Stimulated activated naive B cell treated with anti-CD40 and anti-IgM and Interleukin-4, amounts not matched to agents 10 μg/mL and 1 μg/mL and 100 μg/mL, for 72 hours (primary cell): Measurements from ENCODE around the gene ANXA11.

Source experiments
- ATAC-seq, 2 donors: fragments of 150-1000 bp; cut with Tn5 transposase; replicated peaks; 2 replicates each; pipeline ENCODE4 v1.10.0; 2021; ENCODE audit warnings: moderate library complexity in 1 of 2
- DNase-seq: peaks from one replicate; pipeline ENCODE4 v3.0.0; 2021
- H3K27ac Mint-ChIP-seq: one replicate; pipeline ENCODE4 v1.8.0; 2022; ENCODE audit warnings: mild to moderate bottlenecking, mixed read lengths
- H3K27me3 Mint-ChIP-seq, 2 donors: one replicate each; pipeline ENCODE4 v1.8.0; 2022; ENCODE audit warnings: mixed read lengths in 2 of 2
- H3K36me3 Mint-ChIP-seq, 2 donors: one replicate each; pipeline ENCODE4 v1.8.0; 2022; ENCODE audit warnings: mixed read lengths in 2 of 2, mild to moderate bottlenecking in 1 of 2
- H3K4me1 Mint-ChIP-seq, 2 donors: one replicate each; pipeline ENCODE4 v1.8.0; 2022; ENCODE audit warnings: mixed read lengths in 2 of 2, mild to moderate bottlenecking in 1 of 2
- H3K4me3 Mint-ChIP-seq, 2 donors: one replicate each; pipeline ENCODE4 v1.8.0; 2022; ENCODE audit warnings: mild to moderate bottlenecking in 2 of 2, mixed read lengths in 2 of 2, moderate library complexity in 1 of 2
- H3K9me3 Mint-ChIP-seq, 2 donors: one replicate each; pipeline ENCODE4 v1.8.0; 2022; ENCODE audit warnings: mixed read lengths in 2 of 2, mild to moderate bottlenecking in 1 of 2

The ANXA11 gene

DNA sequence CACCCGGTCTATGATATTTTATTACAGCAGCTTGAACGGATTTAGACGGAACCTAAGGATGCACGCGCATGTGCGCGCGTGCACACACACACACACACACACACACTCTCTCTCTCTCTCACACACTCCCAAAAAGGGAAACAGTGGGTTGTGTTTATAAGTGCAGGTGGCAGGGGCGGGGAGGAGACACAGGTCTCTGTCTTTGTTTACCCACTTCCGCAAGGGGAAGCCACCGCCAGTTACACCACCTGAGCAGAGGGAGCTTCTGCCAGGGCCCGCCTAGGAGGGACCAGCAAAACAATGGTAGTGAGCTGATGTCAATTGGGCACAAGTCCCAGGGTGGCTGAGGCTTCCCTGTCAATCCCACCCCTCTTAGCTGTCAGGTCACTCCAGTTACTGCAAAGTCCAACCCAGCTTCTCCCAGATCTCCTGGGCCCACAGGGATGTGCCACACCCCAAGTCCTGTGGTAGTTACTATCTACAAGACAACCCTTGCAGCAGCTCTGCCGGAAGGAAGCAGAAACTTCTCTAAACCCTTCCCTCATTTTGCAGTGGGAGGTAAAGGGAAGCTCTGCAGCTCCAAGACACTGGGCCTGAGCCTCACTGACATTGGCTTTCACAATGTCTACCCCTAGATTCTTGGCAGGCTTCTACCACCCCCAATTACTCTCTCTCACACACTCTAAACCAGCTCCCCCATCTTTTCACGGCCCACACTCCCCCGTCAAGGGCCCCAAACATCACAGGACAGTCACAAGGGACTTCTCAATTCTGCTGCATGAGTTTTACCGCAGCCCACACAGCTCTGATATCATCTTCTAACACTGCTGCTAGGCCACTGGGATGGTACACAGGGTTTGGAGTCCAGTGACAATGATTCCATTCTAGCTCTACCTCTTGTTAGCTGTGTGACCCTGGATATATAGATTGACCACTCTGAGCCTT, 17.6 kb downstream of the ANXA11 start:
- DNase-seq (peak; percentile 58), ATAC-seq (peak; percentile 91 to 93)
- Mint-ChIP-seq H3K4me1 (peaks cover 47 to 81% of the 10 kb centered on the region in 2 donors), H3K27me3 (no peaks in the 10 kb centered on the region), H3K4me3 (peak overlapping the region; percentile 50 to 60), H3K27ac (peak overlapping the region; percentile 87), H3K36me3 (peaks cover 29 to 44% of the 10 kb centered on the region in 2 donors), H3K9me3 (peaks cover 0 to 6% of the 10 kb centered on the region in 2 donors)

DNA sequence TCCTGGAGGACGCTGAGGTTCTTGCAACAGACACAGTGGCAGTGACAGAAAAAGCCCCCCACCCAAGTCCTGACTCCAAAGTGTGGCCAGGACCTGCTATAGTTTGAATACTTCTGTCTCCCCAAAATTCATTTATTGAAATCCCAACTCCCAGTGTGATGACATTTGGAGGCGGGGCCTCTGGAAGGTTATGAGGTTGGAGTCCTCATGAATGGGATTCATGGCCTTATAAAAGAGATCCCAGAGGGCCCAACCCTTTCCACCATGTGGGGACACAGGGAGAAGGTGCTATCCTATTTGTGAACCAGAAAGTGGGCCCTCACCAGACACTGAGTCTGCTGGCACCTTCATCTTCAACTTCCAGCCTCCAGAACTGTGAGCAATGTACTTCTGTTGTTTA, 18.3 kb downstream of the ANXA11 start:
- DNase-seq (no peak), ATAC-seq (no peak)
- H3K9me3 Mint-ChIP-seq = peaks cover 0 to 2% of the 10 kb centered on the region in 2 donors
- H3K4me3 Mint-ChIP-seq = peak overlapping the region; percentile 50 to 60
- H3K4me1 Mint-ChIP-seq = peaks cover 44 to 78% of the 10 kb centered on the region in 2 donors
- H3K27ac Mint-ChIP-seq = peak overlapping the region; percentile 87
- no peaks in the 10 kb centered on the region for H3K27me3 Mint-ChIP-seq
- peaks cover 24 to 40% of the 10 kb centered on the region in 2 donors for H3K36me3 Mint-ChIP-seq

DNA sequence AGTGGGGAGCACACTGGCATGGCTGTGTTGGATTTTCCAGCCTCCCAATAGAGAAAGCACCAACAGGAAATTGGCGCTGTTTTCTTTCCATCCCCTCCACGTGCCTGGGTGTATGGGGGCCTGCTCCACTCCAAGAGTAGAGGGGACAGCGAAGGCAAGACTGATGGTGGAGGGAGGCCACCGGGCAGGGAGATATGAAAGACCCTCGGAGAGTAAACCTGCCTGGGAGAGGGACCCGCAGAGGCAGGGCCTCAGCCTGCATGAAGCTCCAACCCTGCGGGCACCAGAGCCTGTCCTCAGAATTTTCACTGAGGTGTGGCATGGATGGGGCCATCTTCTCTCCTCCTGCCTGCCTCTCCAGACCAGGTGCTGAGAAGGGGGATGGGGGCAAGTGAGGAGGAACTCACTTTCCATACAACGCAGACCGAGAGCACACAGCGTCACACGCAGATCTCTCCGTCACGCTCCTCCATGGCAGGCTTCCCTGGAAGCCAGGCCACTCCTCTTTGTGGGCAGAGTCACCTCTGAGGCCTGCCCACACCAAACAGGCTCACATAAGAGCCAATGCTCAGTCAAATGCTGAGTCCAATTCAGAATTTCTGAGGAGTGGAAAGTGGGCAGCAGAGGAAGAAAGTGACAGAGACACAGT, 18.8 kb downstream of the ANXA11 start:
- DNase-seq (no peak), ATAC-seq (peak; percentile 18 to 44)
- H3K4me3 Mint-ChIP-seq = peak overlapping the region in 1 of 2 donors; percentile 44
- peaks cover 20 to 39% of the 10 kb centered on the region in 2 donors for H3K36me3 Mint-ChIP-seq
- no peaks in the 10 kb centered on the region for H3K9me3 Mint-ChIP-seq
- H3K27ac Mint-ChIP-seq = peak overlapping the region; percentile 51
- H3K27me3 Mint-ChIP-seq = no peaks in the 10 kb centered on the region
- peaks cover 40 to 78% of the 10 kb centered on the region in 2 donors for H3K4me1 Mint-ChIP-seq

DNA sequence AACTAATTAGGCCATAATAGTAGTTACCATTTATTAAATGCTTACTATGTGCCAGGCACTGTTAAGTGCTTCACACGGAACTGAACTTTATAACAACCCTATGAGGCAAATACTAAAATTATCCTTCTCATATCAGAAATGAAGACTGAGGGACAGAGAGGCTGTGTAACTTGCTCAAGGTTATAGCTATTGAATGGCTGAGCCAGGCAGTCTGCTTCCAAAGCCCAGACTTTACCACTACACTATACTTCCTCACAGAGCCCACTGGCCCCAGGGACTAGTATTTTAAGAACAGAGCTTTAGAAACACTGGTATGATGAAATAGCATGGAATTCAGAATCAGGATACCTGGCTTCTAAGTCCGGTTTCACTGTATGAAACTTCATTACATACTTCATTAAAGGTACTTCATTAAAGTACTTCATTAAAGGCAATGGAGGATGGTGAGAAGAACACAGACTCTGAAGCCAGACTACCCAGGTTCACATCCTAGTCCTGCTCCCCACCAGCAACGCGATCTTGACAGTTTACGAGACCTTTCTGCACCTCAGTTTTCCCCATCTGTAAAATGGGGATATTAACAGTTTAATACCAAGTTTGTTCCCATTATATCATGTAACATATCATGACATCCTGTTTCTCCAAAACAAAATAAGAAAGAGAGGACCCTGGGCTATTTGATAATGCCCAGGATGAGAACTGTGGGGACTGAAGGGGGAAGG, 19.6 kb downstream of the ANXA11 start:
- no peak for ATAC-seq
- Mint-ChIP-seq H3K9me3 (no peaks in the 10 kb centered on the region), H3K4me1 (peaks cover 37 to 75% of the 10 kb centered on the region in 2 donors), H3K27ac (no peak overlapping the region), H3K27me3 (no peaks in the 10 kb centered on the region), H3K4me3 (no peak overlapping the region), H3K36me3 (peaks cover 19 to 39% of the 10 kb centered on the region in 2 donors)
- DNase-seq = no peak

DNA sequence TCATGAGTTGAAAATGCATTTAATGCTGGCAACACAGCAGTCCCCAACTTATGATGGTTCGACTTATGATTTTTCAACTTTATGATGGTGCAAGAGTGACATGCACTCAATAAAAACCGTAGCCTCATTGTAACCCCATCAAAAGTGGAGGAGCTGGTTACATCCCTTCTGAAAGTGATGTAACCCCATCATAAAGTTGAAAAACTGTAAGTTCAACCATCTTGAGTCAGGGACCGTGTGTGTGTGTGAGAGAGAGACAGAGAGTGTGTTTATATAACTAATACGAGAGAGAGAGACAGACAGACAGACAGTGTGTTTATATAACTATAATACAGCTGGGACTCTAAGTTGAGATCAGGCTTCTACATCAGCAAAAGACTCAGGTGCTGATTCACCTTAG, 21.0 kb downstream of the ANXA11 start:
- H3K4me3 Mint-ChIP-seq = no peak overlapping the region
- H3K27me3 Mint-ChIP-seq = no peaks in the 10 kb centered on the region
- no peak for DNase-seq
- no peaks in the 10 kb centered on the region for H3K9me3 Mint-ChIP-seq
- H3K36me3 Mint-ChIP-seq = peaks cover 16 to 37% of the 10 kb centered on the region in 2 donors
- ATAC-seq = no peak
- peaks cover 43 to 78% of the 10 kb centered on the region in 2 donors for H3K4me1 Mint-ChIP-seq
- peak overlapping the region; percentile 5 for H3K27ac Mint-ChIP-seq

DNA sequence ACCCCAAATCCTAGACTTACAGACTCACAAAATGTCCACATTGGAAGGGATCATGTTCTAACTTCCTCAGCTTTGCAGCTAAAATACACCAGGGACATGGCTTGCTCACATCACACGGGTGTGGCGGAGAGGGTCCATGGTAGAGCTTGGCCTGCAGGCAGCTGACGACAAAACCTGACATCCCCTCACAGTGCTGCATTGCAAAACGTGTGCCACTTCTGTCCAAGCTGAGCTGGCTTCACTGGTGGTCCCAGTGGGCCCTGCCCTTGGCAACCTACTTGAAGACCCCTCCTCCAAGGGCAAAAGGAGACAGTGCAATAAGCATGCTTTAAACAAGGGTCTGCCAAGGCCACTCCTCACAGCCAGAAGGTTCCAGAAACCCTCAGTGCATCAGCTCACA, 21.9 kb downstream of the ANXA11 start:
- Mint-ChIP-seq H3K36me3 (peaks cover 15 to 41% of the 10 kb centered on the region in 2 donors), H3K4me3 (no peak overlapping the region), H3K9me3 (no peaks in the 10 kb centered on the region), H3K27me3 (no peaks in the 10 kb centered on the region), H3K27ac (no peak overlapping the region), H3K4me1 (peaks cover 44 to 78% of the 10 kb centered on the region in 2 donors)
- ATAC-seq = no peak
- DNase-seq = no peak

DNA sequence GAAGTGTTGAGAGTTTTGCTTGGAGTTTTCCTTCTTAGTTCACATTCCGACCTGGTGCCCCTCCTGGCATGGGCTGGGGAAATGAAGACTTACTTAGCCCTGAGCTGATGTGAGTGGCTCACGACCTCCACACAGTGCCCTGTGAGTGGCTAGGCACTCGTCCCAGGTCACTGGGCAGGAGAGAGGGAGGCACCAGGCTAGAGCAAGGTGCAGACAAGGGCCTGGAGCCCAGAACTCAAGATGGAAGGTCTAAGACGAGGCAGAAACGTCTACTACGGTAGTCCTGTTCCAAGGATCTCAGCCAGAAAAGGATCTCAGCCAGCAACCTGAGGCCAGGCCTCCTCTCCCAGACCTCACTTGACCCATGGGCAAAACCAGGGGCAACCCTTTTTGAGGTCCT, 22.4 kb downstream of the ANXA11 start:
- Mint-ChIP-seq H3K36me3 (peaks cover 15 to 44% of the 10 kb centered on the region in 2 donors), H3K4me3 (no peak overlapping the region), H3K27ac (no peak overlapping the region), H3K9me3 (no peaks in the 10 kb centered on the region), H3K4me1 (peaks cover 45 to 78% of the 10 kb centered on the region in 2 donors), H3K27me3 (no peaks in the 10 kb centered on the region)
- DNase-seq (no peak), ATAC-seq (no peak)

DNA sequence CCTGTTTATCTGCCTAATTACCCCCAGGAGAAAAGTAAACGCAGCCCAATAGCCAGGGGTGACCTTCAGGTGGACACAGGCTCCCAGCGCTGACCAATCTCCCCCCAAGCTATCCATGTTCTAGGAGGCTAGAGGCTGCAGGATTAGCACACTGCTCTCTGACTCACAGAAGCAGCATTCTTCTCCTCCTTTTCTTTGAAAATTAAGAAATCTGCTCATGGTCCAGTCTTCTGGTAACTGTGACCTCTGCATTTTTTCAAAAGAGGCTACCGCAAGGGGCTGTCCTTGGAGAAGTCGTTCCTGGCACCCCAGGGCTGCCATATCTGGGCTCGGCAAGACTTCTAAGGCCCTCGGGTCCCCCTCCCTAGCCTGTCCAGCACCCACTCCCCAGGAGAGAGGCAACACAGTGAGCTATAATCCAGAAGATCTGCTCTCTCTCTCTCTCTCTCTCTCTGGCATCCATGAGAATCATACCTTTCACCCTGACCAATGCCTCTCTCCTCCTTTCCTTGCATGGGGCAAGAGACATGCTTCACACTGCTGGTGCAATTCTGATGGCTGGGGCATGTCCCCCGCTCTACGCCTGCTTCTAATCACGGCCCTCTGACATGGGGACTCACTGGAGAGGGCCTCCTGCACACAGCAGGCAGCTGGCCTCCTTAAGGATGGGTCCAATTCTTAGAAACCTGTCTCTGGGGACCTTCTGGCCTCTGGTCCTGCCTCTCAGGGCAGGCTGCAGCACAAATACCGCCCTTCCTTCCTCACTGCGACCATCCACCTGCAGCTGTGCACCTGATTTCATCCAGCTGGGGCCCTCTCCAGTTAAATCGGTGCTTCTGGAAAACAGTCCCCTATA, 27.3 kb downstream of the ANXA11 start:
- no peak for ATAC-seq
- Mint-ChIP-seq H3K9me3 (no peaks in the 10 kb centered on the region), H3K4me3 (no peak overlapping the region), H3K36me3 (peaks cover 21 to 42% of the 10 kb centered on the region in 2 donors), H3K27ac (peak overlapping the region; percentile 69), H3K27me3 (no peaks in the 10 kb centered on the region), H3K4me1 (peaks cover 34 to 55% of the 10 kb centered on the region in 2 donors)
- DNase-seq = no peak

DNA sequence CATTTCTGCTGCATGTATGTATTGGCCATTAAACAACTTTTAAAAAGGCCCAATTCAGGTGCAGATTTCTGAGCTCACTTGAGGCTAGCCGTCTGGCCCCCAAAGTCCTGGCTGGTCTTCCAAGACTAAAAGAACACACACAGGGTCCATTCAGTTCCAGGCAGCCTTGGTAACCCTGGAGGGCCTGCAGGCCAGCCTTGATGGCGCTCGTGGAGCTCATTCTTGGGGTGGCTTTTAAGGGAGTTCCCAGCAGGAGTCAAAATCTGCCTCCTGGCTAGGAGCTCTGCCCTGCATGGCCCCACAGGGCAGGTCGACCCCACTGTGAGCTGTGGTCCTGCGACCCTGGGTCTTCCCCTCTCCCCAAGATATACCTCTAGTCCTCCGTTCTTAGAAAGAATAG, 28.8 kb downstream of the ANXA11 start:
- ATAC-seq = no peak
- no peak overlapping the region for H3K27ac Mint-ChIP-seq
- H3K4me1 Mint-ChIP-seq = peaks cover 29 to 50% of the 10 kb centered on the region in 2 donors
- H3K9me3 Mint-ChIP-seq = no peaks in the 10 kb centered on the region
- H3K36me3 Mint-ChIP-seq = peaks cover 26 to 35% of the 10 kb centered on the region in 2 donors
- no peak overlapping the region for H3K4me3 Mint-ChIP-seq
- no peak for DNase-seq
- H3K27me3 Mint-ChIP-seq = no peaks in the 10 kb centered on the region

DNA sequence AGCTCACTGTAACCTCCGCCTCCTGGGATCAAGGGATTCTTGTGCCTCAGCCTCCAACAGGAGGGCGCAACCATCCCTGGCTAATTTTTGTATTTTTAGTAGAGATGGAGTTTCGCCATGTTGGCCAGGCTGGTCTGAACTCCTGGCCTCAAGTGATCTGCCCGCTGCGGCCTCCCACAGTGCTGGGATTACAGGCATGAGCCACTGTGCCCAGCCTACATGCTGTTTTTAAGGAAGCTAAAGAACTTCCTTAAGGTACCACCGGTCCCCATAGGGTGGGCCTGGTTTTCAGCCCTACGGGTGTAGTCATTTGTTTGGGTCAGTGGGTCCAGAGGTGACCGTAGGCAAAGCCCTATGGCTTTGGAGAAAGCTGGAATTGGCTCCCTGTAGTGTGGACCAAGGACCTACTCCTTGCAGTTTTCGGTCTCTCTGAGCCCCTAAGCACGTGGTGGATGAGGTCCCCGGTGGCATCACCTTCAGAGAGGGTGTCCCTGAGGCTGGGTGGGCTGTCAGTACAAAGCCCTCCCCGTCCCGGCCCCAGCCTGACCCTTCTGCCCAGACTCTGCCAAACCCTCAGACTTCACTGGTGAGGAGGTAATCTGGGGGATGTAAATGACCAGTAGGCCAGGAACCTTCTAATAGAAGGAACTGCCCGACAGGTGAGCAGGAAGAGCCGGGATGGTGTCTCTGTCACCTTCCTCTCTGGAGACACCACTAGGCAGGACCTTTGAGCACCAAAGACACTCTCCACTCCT, 30.5 kb downstream of the ANXA11 start:
- H3K27ac Mint-ChIP-seq = no peak overlapping the region
- H3K36me3 Mint-ChIP-seq = peaks cover 30 to 33% of the 10 kb centered on the region in 2 donors
- no peak overlapping the region for H3K4me3 Mint-ChIP-seq
- no peaks in the 10 kb centered on the region for H3K9me3 Mint-ChIP-seq
- DNase-seq (no peak), ATAC-seq (no peak)
- H3K27me3 Mint-ChIP-seq = no peaks in the 10 kb centered on the region
- H3K4me1 Mint-ChIP-seq = peaks cover 28 to 45% of the 10 kb centered on the region in 2 donors

DNA sequence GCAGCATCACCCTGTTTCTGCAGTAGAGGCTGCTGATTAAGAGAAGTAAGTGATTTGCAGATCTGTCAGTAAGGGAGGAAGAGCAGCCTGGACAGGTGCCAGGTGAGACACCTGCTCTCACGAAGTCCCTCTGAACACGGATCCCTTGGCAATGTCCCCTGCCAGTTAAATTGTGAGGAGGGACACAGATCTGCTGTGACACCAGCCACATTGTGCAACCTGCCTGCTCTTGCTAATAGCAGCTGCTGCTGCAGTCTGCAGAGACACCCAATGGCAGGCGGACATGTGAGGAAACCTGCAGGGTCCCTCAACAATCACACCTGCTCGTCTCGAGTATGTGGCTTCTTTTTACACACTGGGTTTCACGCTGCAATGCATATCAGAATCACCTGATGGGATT, 31.9 kb downstream of the ANXA11 start:
- no peaks in the 10 kb centered on the region for H3K9me3 Mint-ChIP-seq
- DNase-seq = no peak
- peaks cover 30 to 31% of the 10 kb centered on the region in 2 donors for H3K36me3 Mint-ChIP-seq
- H3K27me3 Mint-ChIP-seq = no peaks in the 10 kb centered on the region
- H3K4me1 Mint-ChIP-seq = peaks cover 20 to 35% of the 10 kb centered on the region in 2 donors
- no peak for ATAC-seq
- H3K4me3 Mint-ChIP-seq = no peak overlapping the region
- H3K27ac Mint-ChIP-seq = peak overlapping the region; percentile 47

DNA sequence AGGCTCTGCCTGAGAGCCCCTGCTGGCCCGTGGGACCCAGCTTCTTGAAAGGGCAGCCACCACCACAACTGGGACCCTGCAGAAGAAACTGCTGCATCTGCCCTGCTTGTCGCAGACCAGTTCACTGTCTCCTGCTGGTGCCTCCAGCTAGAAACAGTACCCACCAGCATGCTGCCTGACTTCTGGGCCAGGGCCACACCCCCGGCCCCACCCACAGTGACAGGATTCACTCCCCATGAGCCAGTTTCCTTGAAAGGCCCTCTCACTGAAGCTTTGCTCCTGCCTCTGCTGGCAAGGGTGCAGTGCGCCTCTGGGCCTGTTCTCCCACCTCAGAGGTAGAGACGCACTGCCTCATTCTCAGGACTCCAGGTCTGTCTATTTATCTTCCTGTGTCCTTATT, 32.4 kb downstream of the ANXA11 start:
- H3K4me3 Mint-ChIP-seq = no peak overlapping the region
- H3K36me3 Mint-ChIP-seq = peaks cover 31 to 34% of the 10 kb centered on the region in 2 donors
- H3K27ac Mint-ChIP-seq = peak overlapping the region; percentile 47
- no peaks in the 10 kb centered on the region for H3K27me3 Mint-ChIP-seq
- H3K4me1 Mint-ChIP-seq = peaks cover 16 to 29% of the 10 kb centered on the region in 2 donors
- no peak for ATAC-seq
- DNase-seq = no peak
- H3K9me3 Mint-ChIP-seq = no peaks in the 10 kb centered on the region

DNA sequence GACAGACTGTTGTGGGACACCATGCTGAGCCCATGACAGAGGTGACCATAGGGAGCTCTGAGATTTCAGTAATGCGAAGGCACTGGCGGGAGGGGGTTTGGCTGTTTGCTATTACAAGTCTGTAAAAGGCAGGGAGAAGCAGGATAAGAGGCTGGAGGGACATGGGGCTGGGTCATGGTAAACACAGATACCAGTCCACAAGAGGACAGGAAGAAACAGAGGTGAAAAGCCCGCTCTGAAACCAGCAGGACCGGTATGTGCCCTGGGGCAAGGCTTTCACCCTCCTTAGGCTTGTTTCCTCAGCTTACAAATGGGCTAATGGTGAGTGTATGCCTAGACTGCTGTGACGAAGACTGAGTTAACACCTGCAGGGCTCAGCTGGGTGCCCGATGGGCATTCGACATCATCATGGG, 34.1 kb downstream of the ANXA11 start:
- H3K36me3 Mint-ChIP-seq = peaks cover 31 to 33% of the 10 kb centered on the region in 2 donors
- no peak for ATAC-seq
- H3K27me3 Mint-ChIP-seq = no peaks in the 10 kb centered on the region
- H3K4me1 Mint-ChIP-seq = peaks cover 13 to 21% of the 10 kb centered on the region in 2 donors
- H3K9me3 Mint-ChIP-seq = no peaks in the 10 kb centered on the region
- no peak overlapping the region for H3K4me3 Mint-ChIP-seq
- DNase-seq = no peak
- peak overlapping the region; percentile 6 for H3K27ac Mint-ChIP-seq
